RPMI8226 (cell line): ENCODE measurements around the gene TFAP2A.
A peak's percentile ranks its signal among the peaks of the same experiment; 100 is the strongest.

Experiments used
- DNase-seq: peaks from one replicate; pipeline ENCODE4 v3.0.0-alpha.2; 2015

Gene TFAP2A

GRCh38 chr6:10425975-10426780, 11.3 kb upstream of the TFAP2A start:
- DNase-seq, result peak; percentile 45

- DNase-seq, result no peak
Measured at GRCh38 chr6:10425176-10425974, 10.5 kb upstream of the TFAP2A start.

GRCh38 chr6:10424040-10424439, 9.2 kb upstream of the TFAP2A start:
- DNase-seq, result no peak

GRCh38 chr6:10422737-10423034, 7.8 kb upstream of the TFAP2A start:
- DNase-seq, result no peak

- DNase-seq, result no peak
Measured at GRCh38 chr6:10421921-10422736, 7.3 kb upstream of the TFAP2A start.

GRCh38 chr6:10421158-10421920, 6.5 kb upstream of the TFAP2A start:
- no peak for DNase-seq

- DNase-seq, result no peak
Measured at GRCh38 chr6:10420546-10421157, 5.8 kb upstream of the TFAP2A start.

GRCh38 chr6:10419749-10420545, 5.1 kb upstream of the TFAP2A start:
- DNase-seq, result no peak

GRCh38 chr6:10418862-10419748, 4.2 kb upstream of the TFAP2A start:
- DNase-seq, result no peak

- DNase-seq, result no peak
Measured at GRCh38 chr6:10418361-10418861, 3.5 kb upstream of the TFAP2A start.

GRCh38 chr6:10417681-10418104, 2.8 kb upstream of the TFAP2A start:
- DNase-seq, result no peak

- no peak for DNase-seq
Measured at GRCh38 chr6:10416863-10417641, 2.2 kb upstream of the TFAP2A start.

- DNase-seq, result no peak
Measured at GRCh38 chr6:10416516-10416862, 1.6 kb upstream of the TFAP2A start.

- no peak for DNase-seq
Measured at GRCh38 chr6:10415617-10416480, 975 bp upstream of the TFAP2A start.

GRCh38 chr6:10413850-10414738, 780 bp downstream of the TFAP2A start:
- DNase-seq, result no peak

- no peak for DNase-seq
Measured at GRCh38 chr6:10413262-10413849, 1.5 kb downstream of the TFAP2A start.
